HG03378 (cell line): ENCODE measurements around the gene GABBR2.
A peak's percentile ranks its signal among the peaks of the same experiment; 100 is the strongest.
"Not testable (repeated sequence)": the region's sequence is repeated elsewhere in the genome, so short reads cannot be mapped to it uniquely, and the experiment has no call there.

Experiments used
- ATAC-seq: cut with Tn5 transposase; IDR thresholded peaks from one replicate; pipeline ENCODE4 v1.9.1; 2021; ENCODE audit warnings: mild to moderate bottlenecking, moderate library complexity; ENCODE audit not compliant: unreplicated experiment

GABBR2 gene

GRCh38 chr9:98599566-98600216, 109.0 kb downstream of the GABBR2 start:
- no peak for ATAC-seq

GRCh38 chr9:98598861-98599260, 109.9 kb downstream of the GABBR2 start:
- ATAC-seq: no peak

DNA sequence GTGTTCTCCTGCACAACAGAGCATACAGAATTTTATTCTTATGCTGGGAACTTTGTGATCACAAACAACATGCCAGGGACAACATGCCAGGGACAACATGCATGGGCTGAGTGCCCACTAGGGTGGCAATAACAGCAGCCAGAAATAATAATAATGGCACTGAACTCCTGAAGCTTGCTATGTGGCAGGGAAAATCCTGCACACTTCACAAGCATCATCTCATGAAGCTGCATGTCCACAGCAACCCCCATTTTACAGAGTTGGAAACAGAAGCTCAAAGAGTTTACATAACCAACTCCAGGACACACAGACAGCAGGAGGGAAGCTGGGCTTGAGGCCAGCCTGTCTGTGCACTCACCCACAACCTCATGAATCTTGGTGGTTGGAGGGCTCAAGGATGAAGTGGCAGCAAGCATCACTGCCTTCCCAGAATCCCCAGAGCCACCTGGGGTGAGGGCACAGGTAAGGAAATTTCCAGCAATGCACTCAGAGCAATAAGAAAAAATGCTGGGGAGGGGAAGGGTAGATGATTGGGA, 111.4 kb downstream of the GABBR2 start:
- no peak for ATAC-seq

GRCh38 chr9:98596486-98596885, 112.2 kb downstream of the GABBR2 start:
- ATAC-seq: no peak

GRCh38 chr9:98594546-98595160, 114.1 kb downstream of the GABBR2 start:
- ATAC-seq: no peak

- ATAC-seq: no peak
These were observed 115.1 kb downstream of the GABBR2 start for GRCh38 chr9:98593354-98594253.

GRCh38 chr9:98591696-98592095, 117.0 kb downstream of the GABBR2 start:
- no peak for ATAC-seq

DNA sequence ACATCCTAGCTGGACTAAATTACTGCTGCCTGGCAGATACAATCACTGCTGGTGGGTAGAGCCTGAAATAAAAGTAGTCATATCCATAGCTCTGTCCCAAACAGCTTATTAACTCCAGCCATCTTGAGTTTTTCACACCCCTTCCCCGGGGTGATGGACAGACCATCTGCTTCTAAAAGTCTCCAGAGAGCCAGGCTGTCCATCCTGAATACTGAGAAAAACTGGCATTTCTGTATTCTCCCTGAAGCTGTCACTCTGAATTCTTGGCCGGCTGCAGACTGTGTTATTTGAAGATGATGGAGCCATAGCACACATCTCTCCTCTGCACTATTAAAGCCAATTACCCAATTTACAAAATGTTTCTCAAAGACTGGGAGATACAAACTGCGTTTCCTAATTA, 118.6 kb downstream of the GABBR2 start:
- ATAC-seq: no peak

- ATAC-seq: no peak
These were observed 119.6 kb downstream of the GABBR2 start for GRCh38 chr9:98589102-98589501.

DNA sequence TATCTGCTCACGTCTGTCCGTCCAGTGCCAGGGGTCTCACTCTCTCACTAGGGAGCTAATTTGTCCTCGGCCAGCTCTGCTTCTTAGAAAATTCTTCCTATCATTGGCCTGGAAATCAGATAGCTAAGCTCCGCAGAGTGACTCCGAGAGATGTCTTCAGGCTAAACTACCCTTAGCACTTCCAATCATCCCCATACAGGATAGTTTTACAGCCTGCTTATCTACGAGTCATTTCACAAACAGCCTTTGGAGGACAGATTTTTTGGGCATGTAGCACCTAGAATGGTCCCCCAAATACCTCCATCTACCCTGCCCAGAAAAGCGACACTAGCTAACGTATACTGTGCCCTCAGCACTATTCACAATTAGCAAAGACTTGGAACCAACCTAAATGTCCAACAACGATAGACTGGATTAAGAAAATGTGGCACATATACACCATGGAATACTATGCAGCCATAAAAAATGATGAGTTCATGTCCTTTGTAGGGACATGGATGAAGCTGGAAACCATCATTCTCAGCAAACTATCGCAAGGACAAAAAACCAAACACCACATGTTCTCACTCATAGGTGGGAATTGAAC, 123.8 kb downstream of the GABBR2 start:
- not testable (repeated sequence) for ATAC-seq

- peak; percentile 69 for ATAC-seq
These were observed 124.7 kb downstream of the GABBR2 start for GRCh38 chr9:98584059-98584458.

- no peak for ATAC-seq
These were observed 125.3 kb downstream of the GABBR2 start for GRCh38 chr9:98583417-98583816.

DNA sequence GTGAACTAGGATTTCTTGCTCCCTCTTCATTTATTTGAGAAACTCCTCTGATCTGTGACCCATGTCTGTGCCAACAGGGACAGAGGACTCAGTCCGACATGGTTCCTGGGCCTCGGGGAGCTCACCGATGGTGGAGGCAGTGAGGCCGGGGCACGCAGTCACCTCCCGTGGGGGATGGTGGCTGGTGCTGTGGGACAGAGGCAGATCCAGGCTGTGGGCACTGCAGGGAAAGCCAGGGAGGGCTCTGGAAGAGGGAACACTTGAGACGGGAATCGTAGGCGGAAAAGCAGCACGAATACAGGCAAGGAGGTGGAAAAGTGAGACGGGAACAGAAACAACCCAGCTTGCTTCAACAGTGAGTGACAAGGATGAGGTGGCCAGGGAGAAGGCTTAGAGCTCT, 127.8 kb downstream of the GABBR2 start:
- no peak for ATAC-seq

DNA sequence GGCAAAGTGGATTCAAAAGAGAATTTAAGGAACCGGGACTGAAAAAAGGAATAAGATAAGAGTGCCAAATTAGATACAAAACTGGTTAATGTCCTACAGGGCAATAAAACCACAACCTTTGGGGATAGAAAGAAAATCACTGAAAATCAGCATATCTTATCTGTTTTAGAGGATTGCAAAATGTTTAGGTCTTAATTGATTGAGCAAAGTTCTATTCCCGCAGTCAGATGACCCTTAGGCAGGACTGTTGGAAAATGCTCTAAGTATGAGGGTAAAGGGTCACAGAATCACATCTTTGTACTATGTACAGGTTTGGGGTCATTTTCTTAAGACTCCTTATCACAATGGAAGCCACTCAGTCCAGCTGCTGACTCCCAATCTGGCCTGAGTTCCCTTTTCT, 129.0 kb downstream of the GABBR2 start:
- ATAC-seq: no peak

DNA sequence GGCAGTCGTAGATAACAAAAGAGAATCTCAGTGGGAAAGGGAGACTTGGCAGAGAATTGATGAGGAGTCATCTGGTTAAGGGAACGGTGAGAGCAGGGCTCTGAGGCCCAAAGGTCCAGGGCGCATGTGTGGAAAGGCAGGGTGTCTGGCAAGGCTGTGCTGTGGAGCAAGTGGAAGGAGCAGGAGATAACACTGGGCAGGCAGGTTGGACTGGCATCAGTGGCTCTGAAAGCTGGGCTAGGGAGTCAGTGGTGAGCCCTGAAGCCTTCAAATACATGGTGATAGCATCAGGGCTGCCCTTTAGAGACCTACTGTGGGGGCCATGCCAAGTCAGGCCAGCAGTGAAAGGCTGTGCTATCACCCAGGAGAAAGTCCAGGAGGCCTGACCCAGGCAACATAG, 131.3 kb downstream of the GABBR2 start:
- ATAC-seq: no peak

DNA sequence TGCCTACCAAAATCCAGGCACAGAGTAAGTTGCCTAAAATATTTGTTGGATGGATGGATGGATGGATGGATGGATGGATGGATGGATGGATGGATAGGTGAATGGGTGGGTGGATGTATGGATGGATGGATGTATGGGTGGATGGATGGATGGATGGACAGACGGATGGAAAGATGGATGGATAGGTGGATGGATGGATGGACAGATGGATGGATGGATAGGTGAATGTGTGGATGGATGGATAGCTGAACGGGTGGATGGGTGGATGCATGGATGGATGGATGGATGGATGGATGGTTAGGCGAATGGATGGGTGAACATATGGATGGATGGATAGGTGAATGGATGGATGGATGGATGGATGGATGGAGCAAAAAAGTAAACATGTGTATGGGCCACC, 131.9 kb downstream of the GABBR2 start:
- no peak for ATAC-seq

- no peak for ATAC-seq
These were observed 132.4 kb downstream of the GABBR2 start for GRCh38 chr9:98576354-98576753.

- ATAC-seq: peak; percentile 90
These were observed 133.1 kb downstream of the GABBR2 start for GRCh38 chr9:98575379-98576346.

GRCh38 chr9:98573749-98574278, 134.9 kb downstream of the GABBR2 start:
- ATAC-seq: no peak

GRCh38 chr9:98572796-98573195, 135.9 kb downstream of the GABBR2 start:
- no peak for ATAC-seq
